Heart left ventricle (tissue), 13 donors: ENCODE measurements around the gene HMX2.

Experiments
- POLR2A ChIP-seq, 2 donors: fragments of 450-650 bp; IDR thresholded peaks; one replicate each; pipeline ENCODE4 v1.6.1; 2017; ENCODE audit warnings: antibody characterized with exemption in 2 of 2, mild to moderate bottlenecking in 2 of 2, moderate library complexity in 2 of 2
- TF ChIP-seq, protein P1 (sequence below), 12 donors: fragments of 200-600 bp; sonication (generic) in 4 of 12; IDR thresholded peaks; one replicate each; pipeline versions ENCODE4 v1.5.0 to v1.8.0; 2018 to 2022; ENCODE audit warnings: antibody characterized with exemption in 12 of 12, mild to moderate bottlenecking in 5 of 12
- donor health status: ischemic (EF 13 %, LVEDD 7.1; RV severe dilation, severe dysfunction).
- donor health status: DM: no; HTN: yes; CAD: no.
- donor health status: DM: no; HTN: no; CAD: no.
- donor health status: ischemic (EF 25% LVEDD 6.9; RV normal size, moderate dysfunction).
- donor health status: ischemic (EF 25% LVEDD 5.7; RV mildly dilated, moderate dysfunction).
- donor health status: ischemic (EF 35%, LVEDD 5.7; RV mildly dilated, moderate dysfunction).
- donor health status: nonischemic (EF 11% LVEDD 7.7; RV severe dilation, severe dysfunction).
- donor health status: DM: yes; HTN: yes; CAD: no.
- donor health status: PGD.
- donor health status: ischemic (EF 29% LVEDD 5.4; RV normal size, mild dysfunction).
- donor health status: nonischemic (EF 23%, LVEDD 6.1; RV moderate dilation, normal function).

DNA sequence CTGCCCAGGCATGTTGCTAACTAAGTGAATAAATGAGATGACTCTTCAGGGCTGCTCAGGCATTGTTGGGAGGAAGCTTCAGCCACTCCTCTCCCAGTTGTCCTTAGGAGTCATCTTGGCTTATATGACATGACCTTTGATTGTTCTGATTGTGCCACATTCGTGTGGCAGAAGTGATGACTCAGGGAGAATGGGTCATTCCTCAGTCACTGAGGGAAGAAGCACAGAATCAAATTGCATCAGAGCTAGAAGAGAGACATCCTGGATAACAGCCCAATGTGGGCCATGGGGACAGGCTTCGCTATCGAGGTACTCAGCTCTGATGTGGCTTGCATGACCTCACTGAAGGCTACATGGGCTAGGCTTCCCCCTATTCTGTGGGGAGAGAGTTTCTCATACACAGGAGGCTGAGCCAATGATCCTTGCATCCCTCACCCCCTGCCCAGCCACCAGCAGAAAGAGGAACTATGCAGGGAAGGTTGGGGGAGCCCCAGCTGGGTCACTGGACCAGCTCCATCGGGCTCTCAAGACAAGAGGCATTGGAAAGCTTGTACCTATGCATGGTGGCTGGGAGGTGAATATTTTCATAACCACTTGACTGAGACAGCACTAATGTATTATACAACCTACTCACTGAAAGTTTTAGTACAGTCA lies 18.2 kb upstream of the HMX2 start:
- TF ChIP-seq, protein P1, sequence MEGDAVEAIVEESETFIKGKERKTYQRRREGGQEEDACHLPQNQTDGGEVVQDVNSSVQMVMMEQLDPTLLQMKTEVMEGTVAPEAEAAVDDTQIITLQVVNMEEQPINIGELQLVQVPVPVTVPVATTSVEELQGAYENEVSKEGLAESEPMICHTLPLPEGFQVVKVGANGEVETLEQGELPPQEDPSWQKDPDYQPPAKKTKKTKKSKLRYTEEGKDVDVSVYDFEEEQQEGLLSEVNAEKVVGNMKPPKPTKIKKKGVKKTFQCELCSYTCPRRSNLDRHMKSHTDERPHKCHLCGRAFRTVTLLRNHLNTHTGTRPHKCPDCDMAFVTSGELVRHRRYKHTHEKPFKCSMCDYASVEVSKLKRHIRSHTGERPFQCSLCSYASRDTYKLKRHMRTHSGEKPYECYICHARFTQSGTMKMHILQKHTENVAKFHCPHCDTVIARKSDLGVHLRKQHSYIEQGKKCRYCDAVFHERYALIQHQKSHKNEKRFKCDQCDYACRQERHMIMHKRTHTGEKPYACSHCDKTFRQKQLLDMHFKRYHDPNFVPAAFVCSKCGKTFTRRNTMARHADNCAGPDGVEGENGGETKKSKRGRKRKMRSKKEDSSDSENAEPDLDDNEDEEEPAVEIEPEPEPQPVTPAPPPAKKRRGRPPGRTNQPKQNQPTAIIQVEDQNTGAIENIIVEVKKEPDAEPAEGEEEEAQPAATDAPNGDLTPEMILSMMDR (IDR thresholded peaks at IDR 0.05): no peak
- TF ChIP-seq POLR2A (IDR thresholded peaks at IDR 0.05): no peak
